Panc1 (cell line): ENCODE measurements around the gene CYP8B1.

Experiments used
- POLR2AphosphoS5 ChIP-seq: IDR thresholded peaks from 2 replicates; pipeline ENCODE4 v1.6.1; 2012; ENCODE audit warnings: mild to moderate bottlenecking, low read depth, low read length, moderate library complexity
- SIN3A ChIP-seq: IDR thresholded peaks from 2 replicates; pipeline ENCODE4 v1.6.1; 2012; ENCODE audit warnings: low read depth, mild to moderate bottlenecking, low read length, moderate library complexity, borderline replicate concordance; ENCODE audit not compliant: insufficient read depth
- TF ChIP-seq, protein P1 (sequence below): fragments of 450-650 bp; IDR thresholded peaks from 2 replicates; pipeline ENCODE4 v1.5.1; 2017; ENCODE audit warnings: mild to moderate bottlenecking

DNA sequence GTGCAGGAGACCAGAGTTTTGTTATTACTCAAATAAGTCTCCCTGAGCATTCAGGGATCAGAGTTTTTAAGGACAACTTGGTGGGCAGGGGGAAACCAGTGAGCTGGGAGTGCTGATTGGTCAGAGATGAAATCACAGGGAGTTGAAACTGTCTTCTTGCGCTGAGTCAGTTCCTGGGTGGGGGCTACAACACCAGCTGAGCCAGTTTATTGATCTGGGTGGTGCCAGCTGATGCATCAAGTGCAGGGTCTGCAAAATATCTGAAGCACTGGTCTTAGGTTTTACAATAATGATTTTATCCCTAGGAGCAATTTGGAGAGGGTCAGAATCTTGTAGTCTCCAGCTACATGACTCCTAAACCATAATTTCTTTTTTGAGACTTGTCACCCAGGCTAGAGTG lies 16.5 kb upstream of the CYP8B1 start:
- TF ChIP-seq SIN3A (no peak), POLR2AphosphoS5 (no peak)
- TF ChIP-seq, protein P1, sequence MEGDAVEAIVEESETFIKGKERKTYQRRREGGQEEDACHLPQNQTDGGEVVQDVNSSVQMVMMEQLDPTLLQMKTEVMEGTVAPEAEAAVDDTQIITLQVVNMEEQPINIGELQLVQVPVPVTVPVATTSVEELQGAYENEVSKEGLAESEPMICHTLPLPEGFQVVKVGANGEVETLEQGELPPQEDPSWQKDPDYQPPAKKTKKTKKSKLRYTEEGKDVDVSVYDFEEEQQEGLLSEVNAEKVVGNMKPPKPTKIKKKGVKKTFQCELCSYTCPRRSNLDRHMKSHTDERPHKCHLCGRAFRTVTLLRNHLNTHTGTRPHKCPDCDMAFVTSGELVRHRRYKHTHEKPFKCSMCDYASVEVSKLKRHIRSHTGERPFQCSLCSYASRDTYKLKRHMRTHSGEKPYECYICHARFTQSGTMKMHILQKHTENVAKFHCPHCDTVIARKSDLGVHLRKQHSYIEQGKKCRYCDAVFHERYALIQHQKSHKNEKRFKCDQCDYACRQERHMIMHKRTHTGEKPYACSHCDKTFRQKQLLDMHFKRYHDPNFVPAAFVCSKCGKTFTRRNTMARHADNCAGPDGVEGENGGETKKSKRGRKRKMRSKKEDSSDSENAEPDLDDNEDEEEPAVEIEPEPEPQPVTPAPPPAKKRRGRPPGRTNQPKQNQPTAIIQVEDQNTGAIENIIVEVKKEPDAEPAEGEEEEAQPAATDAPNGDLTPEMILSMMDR, result no peak
